Parietal lobe (tissue), 1 donor: ENCODE data around the gene OR1N1. TPM values are rescaled to one million over a fixed set of nuclear protein-coding genes. Genes with fewer than 3 reads are reported as not detected.

Experiments used
- total RNA-seq: library from RNA; depleted of rRNA; stranded (reverse); fragments of >200 nt; gene quantifications from one replicate; pipeline ENCODE4 v1.2.3, GENCODE V29; 2014

Gene OR1N1, protein sequence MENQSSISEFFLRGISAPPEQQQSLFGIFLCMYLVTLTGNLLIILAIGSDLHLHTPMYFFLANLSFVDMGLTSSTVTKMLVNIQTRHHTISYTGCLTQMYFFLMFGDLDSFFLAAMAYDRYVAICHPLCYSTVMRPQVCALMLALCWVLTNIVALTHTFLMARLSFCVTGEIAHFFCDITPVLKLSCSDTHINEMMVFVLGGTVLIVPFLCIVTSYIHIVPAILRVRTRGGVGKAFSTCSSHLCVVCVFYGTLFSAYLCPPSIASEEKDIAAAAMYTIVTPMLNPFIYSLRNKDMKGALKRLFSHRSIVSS
- not detected for total RNA-seq

DNA sequence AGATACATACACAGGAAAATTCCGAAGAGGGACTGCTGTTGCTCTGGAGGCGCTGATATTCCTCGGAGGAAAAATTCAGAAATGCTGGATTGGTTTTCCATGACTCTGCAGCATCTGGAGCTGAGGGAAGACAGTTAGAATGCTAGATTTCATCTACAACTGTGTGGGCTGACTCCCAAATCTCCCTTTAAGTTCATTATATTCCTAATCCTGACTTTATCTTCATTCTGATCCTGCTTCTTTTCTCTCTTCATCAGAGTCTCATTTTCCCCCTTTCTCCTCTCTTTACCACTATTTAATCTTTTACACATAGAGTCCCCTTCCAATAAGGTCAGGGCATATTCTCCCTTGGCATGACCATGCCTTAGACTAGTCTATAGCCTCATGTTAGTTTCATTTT, at the start of gene OR1N1:
Gene OR1N1, minus strand, starts transcription at position 101 of the 400 bp plus-strand sequence. Its CDS starts 0 bp downstream, at position 101.

DNA sequence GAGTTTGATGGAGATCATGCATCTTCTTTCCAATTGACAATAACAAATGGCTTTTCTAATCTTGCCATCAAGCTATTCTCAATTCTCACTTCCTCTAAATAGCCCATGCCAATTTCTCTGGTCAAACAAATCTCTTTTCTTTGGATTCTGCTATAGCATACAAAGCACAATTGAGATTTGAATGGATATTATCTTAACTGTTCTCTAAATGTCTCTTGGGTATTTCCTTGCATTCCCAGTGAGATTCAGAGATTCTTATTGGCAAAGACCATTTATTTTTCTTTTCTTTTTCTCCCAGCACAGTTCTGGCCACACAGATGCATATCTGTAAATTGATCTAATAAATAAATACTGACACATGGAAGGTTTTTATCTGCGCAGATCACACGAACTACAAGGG, 25.7 kb upstream of the OR1N1 start, which contains the start of gene OR1N2:
Gene OR1N2, plus strand, starts transcription at position 301 of the 400 bp plus-strand sequence. CDS start 100 bp downstream, outside the sequence.

DNA sequence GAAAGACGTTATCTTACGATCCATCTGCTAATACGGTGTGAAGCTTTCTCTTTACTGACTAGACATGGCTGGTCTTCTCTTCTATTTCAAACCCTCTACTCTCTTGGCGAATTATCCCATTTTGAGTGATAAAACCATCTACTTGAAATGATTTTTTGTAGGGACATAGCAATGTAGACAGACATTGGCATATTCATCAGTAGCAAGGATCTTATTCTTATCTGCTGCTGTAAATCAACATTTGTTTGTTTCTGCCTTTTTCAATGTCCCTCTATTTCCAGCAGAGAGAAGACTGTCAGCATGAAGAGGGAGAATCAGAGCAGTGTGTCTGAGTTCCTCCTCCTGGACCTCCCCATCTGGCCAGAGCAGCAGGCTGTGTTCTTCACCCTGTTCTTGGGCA, 8.3 kb downstream of the OR1N1 start, which contains the start of gene OR1J4:
Gene OR1J4, plus strand, starts transcription at position 301 of the 400 bp plus-strand sequence. Its CDS starts 0 bp downstream, at position 301.

DNA sequence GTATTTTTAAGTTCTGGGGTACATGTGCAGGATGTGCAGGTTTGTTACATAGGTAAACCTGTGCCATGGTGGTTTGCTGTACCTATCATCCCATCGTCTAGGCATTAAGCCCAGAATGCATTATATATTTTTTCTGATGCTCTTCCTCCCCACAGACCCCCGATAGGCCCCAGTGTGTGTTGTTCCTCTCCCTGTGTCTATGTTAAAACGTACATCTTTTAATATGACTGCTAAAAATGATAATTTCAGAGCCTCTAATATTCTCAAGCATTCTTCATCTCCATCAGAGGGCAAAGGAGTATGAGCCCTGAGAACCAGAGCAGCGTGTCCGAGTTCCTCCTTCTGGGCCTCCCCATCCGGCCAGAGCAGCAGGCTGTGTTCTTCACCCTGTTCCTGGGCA, 16.6 kb downstream of the OR1N1 start, which contains the start of gene OR1J2:
Gene OR1J2, plus strand, starts transcription at position 301 of the 400 bp plus-strand sequence. Its CDS starts 0 bp downstream, at position 301.

DNA sequence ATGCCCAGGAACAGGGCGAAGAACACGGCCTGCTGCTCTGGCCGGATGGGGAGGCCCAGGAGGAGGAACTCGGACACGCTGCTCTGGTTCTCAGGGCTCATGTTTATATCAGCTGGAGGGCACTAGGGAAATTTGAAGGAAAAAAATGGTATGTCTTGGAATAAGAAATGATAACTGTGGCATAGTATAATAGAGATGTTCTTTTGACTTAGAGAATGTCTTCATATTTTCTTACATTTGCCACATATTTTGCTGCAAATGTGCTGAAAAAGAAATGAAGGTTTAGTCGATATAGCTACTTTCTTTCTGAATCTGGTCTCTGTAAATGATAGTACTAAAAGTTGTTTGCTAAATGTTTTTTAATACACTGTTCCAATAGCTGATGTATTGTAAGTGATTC, 49.3 kb downstream of the OR1N1 start, which contains the start of gene OR1J1:
Gene OR1J1, minus strand, starts transcription at position 101 of the 400 bp plus-strand sequence. Its CDS starts 0 bp downstream, at position 101.

Other genes with a start within 250 kb of the OR1N1 start
- gene PTGS1, start 156.3 kb downstream of the OR1N1 start, total RNA-seq, result 0.31 TPM
- gene OR1J1, start 49.4 kb downstream of the OR1N1 start, total RNA-seq, result not detected
- gene OR1J2, start 16.5 kb downstream of the OR1N1 start, total RNA-seq, result not detected
- gene OR1J4, start 8.2 kb downstream of the OR1N1 start, total RNA-seq, result not detected
- gene OR1N2, start 25.8 kb upstream of the OR1N1 start, total RNA-seq, result not detected
- gene OR1L8, start 56.1 kb upstream of the OR1N1 start, total RNA-seq, result 0.31 TPM
- not detected for gene OR1Q1, start 87.4 kb upstream of the OR1N1 start, total RNA-seq
- gene OR1B1, start 130.3 kb upstream of the OR1N1 start, total RNA-seq, result not detected
- not detected for gene OR1L1, start 134.4 kb upstream of the OR1N1 start, total RNA-seq
- not detected for gene OR1L3, start 147.8 kb upstream of the OR1N1 start, total RNA-seq
- gene OR1L4, start 196.7 kb upstream of the OR1N1 start, total RNA-seq, result not detected
- not detected for gene OR1L6, start 215.0 kb upstream of the OR1N1 start, total RNA-seq